NCI-H526 (cell line): ENCODE data around the gene PATL2.
"Not testable (repeated sequence)": the region's sequence is repeated elsewhere in the genome, so short reads cannot be mapped to it uniquely, and the experiment has no call there.

Experiments used
- DNase-seq, 2 experiments: peaks; one replicate each; lab custom pipeline; 2025; lab: John Stamatoyannopoulos, UW

The PATL2 gene

DNA sequence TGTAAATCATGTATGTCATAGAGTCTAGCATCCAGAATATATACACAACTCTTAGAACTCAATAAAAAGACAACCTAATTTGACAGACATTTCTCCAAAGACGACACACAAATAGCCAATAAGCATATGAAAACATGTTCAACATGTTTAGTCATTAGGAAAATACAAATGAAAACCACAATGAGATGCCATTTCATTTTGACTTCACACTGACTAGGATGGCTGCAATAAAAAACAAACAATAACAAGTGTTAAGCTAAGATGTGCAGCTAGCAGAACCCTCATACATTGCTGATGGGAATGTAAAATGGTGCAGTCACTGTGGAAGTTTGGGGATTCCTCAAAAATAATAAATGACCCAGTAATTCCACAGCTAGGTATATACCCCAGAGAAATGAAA lies 64.1 kb downstream of the PATL2 start:
- no peak for DNase-seq

DNA sequence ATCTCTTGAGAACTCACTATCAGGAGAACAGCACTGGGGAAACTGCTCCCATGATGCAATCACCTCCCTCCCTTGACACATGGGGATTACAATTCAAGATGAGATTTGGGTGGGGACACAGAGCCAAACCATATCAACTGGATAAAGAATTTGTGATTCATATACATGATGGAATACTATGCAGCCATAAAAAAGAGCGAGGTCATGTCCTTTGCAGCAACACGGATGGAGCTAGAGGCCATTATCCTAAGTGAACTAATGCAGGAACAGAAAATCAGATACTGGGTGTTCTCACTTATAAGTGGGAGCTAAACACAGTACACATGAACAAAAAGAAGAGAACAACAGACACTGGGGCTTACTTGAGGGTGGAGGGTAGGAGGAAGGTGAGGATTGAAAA lies 64.7 kb downstream of the PATL2 start:
- no peak for DNase-seq

DNA sequence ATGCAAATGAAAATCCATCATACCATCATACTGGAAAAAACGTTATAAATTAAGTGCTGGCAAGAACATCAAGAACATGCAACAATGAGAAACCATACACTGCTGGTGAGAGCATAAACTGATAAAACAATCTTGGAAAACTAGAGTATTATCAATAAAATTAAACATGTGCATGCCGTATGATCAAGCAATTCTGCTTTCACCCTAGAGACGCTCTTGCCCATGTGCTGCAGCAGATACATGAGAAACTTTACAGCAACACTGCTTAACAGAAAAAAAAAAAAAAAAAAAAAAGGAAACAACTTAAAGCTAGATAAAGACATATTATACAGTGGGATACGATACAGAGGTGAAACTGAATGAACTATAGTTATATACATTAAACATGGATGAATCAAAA lies 69.5 kb downstream of the PATL2 start:
- no peak for DNase-seq

DNA sequence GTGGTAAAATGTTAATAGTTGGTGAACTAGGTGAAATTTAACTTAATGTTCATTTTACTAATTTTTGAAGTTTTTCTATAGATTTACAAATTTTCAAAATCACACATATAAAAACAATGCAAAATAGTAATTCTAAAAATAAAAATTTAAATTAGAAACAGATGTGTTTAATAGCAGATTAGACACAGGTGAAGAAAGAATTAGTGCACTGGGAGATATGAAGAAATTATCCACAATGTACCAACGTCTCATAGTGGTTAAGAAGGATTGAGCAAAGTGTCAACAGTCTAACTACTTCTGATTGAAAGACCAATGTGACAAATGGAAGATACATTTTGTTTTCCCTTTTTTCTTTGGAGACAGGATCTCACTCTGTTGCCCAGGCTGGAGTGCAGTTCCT lies 74.1 kb downstream of the PATL2 start:
- no peak for DNase-seq

DNA sequence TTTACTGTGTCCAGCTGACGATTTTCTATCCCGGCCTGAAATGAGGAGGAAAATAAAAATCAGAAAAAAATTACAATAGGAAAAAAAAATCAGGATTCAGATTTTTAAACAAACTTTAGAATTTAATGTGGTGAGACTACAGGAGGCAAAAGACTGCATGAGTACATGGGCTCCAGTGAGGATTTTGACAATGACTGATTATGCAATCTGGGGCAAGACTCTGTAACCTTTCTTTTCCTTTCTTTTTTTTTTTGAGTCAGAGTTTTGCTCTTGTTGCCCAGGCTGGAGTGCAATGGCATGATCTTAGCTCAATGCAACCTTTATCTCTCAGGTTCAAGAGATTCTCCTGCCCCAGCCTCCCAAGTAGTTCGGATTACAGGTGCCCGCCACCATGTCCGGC lies 77.5 kb downstream of the PATL2 start:
- DNase-seq = no peak

DNA sequence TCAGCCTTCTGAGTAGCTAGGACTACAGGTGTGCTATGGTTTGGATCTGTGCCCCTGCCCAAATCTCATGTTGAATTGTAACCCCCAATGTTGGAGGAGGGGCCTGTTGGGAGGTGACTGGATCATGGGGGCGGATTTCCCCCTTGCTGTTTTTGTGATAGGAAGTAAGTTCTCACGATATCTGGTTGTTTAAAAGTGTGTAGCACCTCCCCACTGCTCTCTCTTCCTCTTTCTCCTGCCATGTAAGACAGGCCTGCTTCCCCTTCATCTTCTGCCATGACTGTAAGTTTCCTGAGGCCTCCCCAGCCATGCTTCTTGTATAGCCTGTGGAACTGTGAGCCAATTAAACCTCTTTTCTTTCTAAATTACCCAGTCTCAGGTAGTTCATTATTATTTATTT lies 85.8 kb downstream of the PATL2 start:
- DNase-seq = not testable (repeated sequence)

DNA sequence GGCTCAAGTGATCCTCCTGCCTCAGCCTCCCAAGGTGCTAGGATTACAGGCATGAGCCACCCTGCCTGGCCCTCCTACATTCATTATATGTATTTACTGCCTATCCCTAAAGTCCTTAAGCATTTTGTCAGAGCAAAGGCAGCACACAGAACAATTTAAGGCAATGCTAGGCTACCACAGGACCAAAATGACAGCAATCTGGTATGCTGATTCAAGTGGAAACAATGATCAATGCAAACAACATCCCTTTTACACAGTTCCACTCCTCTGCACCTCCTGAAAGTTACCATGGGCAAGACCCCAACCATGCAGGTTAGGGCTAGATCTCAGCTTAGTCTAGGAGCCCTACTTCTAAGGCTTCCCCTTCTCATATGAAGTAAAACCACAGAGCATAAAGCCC lies 87.9 kb downstream of the PATL2 start:
- DNase-seq = no peak

DNA sequence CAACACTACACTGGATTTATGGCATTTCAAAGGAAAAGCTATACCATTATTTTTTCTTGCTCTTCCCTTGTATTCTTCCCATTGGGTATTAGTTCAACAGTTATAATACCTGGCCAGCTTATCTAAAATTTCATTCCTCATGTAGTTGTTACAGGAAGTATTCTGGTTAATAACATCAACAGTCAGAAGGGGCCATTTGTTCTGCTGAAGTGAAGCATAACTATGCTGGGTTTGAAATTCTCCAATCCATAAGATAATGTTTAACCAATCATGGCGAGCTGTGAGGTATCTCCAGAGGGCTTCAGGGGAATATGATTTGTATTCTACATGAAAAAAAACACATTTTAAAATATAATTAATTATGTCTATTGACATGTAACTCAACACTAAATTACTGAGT lies 91.0 kb downstream of the PATL2 start:
- no peak for DNase-seq

DNA sequence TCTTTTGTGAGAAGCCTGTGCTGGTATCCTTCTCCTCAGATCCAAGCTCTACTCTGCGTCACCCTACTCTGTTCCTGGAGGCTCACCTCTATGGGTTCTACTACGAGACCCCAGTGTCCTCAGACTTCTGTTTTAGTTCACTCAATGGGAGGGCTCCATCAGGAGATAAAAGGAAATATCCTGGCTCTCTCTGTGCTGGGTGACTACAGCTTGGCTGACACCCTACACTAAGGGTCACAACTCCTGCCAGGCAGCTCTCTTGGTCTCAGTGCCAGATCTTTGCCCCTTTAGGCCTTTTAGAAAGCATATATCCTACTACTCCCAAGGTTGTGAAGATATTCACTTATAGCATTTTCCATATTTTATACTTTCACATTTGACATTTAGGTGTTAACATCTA lies 94.1 kb downstream of the PATL2 start:
- DNase-seq = no peak
